ENCODE measurements around the gene NATD1.
A peak's percentile ranks its signal among the peaks of the same experiment; 100 is the strongest.

The NATD1 gene

GRCh38 chr17:21252796-21253645, at the start of gene NATD1:
Gene NATD1 (minus strand): TSS chr17:21253410. CDS start chr17:21253264, 146 bp downstream.
- peak; percentile 88 for DNase-seq (ENCODE audit: low read depth)

GRCh38 chr17:21301593-21302550, 48.7 kb upstream of the NATD1 start:
- no peak for DNase-seq (ENCODE audit: low read depth)

GRCh38 chr17:21300601-21301571, 47.7 kb upstream of the NATD1 start:
- DNase-seq (ENCODE audit: low read depth), result no peak

- no peak for DNase-seq (ENCODE audit: low read depth)
Observed at GRCh38 chr17:21299981-21300600, 46.9 kb upstream of the NATD1 start.

GRCh38 chr17:21298983-21299519, 45.8 kb upstream of the NATD1 start:
- no peak for DNase-seq (ENCODE audit: low read depth)

- no peak for DNase-seq (ENCODE audit: low read depth)
Observed at GRCh38 chr17:21298056-21298982, 45.1 kb upstream of the NATD1 start.

GRCh38 chr17:21297597-21297996, 44.4 kb upstream of the NATD1 start:
- DNase-seq (ENCODE audit: low read depth), result no peak

GRCh38 chr17:21297026-21297520, 43.9 kb upstream of the NATD1 start:
- no peak for DNase-seq (ENCODE audit: low read depth)

GRCh38 chr17:21296097-21297025, 43.2 kb upstream of the NATD1 start:
- no peak for DNase-seq (ENCODE audit: low read depth)

GRCh38 chr17:21295036-21295952, 42.1 kb upstream of the NATD1 start:
- DNase-seq (ENCODE audit: low read depth), result no peak

- DNase-seq (ENCODE audit: low read depth), result no peak
Observed at GRCh38 chr17:21294321-21295035, 41.3 kb upstream of the NATD1 start.

- DNase-seq (ENCODE audit: low read depth), result no peak
Observed at GRCh38 chr17:21293831-21294210, 40.6 kb upstream of the NATD1 start.

- DNase-seq (ENCODE audit: low read depth), result no peak
Observed at GRCh38 chr17:21292867-21293830, 39.9 kb upstream of the NATD1 start.

GRCh38 chr17:21291862-21292261, 38.7 kb upstream of the NATD1 start:
- no peak for DNase-seq (ENCODE audit: low read depth)

GRCh38 chr17:21291357-21291756, 38.1 kb upstream of the NATD1 start:
- DNase-seq (ENCODE audit: low read depth), result no peak

All from ELR (cell line).